Panc1 (cell line): ENCODE results near the gene ITGAX. TPM values are rescaled to one million over a fixed set of nuclear protein-coding genes. Genes with fewer than 3 reads are reported as not detected.

Source experiments
- ATAC-seq: fragments of 200-7000 bp; cut with Tn5 transposase; 2 replicates; pipeline ENCODE4 v1.9.1; 2020; ENCODE audit warnings: mild to moderate bottlenecking, moderate library complexity
- BruUV-seq: library from RNA; stranded (reverse); fragments of 400-500 nt; replicated peaks from 2 replicates; lab custom pipeline; 2021; lab: Mats Ljungman, UMichigan
- CTCF ChIA-PET: fragments of 300-600 bp; sonication (Branson Sonifier 250); formaldehyde crosslinking; loops from one replicate; lab custom pipeline; 2022; ENCODE audit warnings: antibody characterized with exemption; lab: Charles Lee
- POLR2A ChIA-PET: fragments of 300-600 bp; sonication (Branson Sonifier 250); formaldehyde crosslinking; loops from one replicate; lab custom pipeline; 2022; ENCODE audit warnings: antibody characterized with exemption; lab: Charles Lee
- DNase-seq: peaks from one replicate; pipeline ENCODE4 v3.0.0-alpha.2; 2010; ENCODE audit warnings: low read depth, low spot score
- H3K27ac ChIP-seq: 2 replicates; pipeline ENCODE4 v1.5.1; 2011; ENCODE audit warnings: mild to moderate bottlenecking, low read length, inconsistent platforms
- H3K27me3 ChIP-seq: fragments of 200-500 bp; sonication (Bioruptor generic); 2 replicates; pipeline ENCODE4 v1.6.0; 2014; ENCODE audit warnings: low read length, inconsistent platforms; ENCODE audit not compliant: control insufficient read depth, insufficient read depth
- H3K36me3 ChIP-seq: fragments of 200-500 bp; sonication (Bioruptor generic); 2 replicates; pipeline ENCODE4 v1.5.1; 2014; ENCODE audit warnings: inconsistent platforms, mild to moderate bottlenecking, low read length, moderate library complexity; ENCODE audit not compliant: control insufficient read depth, insufficient read depth
- H3K4me1 ChIP-seq: 2 replicates; pipeline ENCODE4 v1.5.1; 2011; ENCODE audit warnings: inconsistent platforms, mild to moderate bottlenecking, low read length, moderate library complexity; ENCODE audit not compliant: control insufficient read depth, insufficient read depth
- H3K4me3 ChIP-seq, 2 experiments: 2 replicates each; pipeline ENCODE4 v1.5.1; 2011 to 2012; ENCODE audit warnings: low read depth in 2 of 2, low read length in 2 of 2, mild to moderate bottlenecking in 2 of 2, inconsistent platforms in 1 of 2, moderate library complexity in 1 of 2
- H3K9me3 ChIP-seq: fragments of 200-500 bp; sonication (Bioruptor generic); 2 replicates; pipeline ENCODE4 v1.5.1; 2014; ENCODE audit warnings: low read depth, mild to moderate bottlenecking, inconsistent platforms, low read length, moderate library complexity; ENCODE audit not compliant: control insufficient read depth, insufficient read depth
- CTCF ChIP-seq: fragments of 450-650 bp; IDR thresholded peaks from 2 replicates; pipeline ENCODE4 v1.5.1; 2017; ENCODE audit warnings: mild to moderate bottlenecking
- POLR2AphosphoS5 ChIP-seq: IDR thresholded peaks from 2 replicates; pipeline ENCODE4 v1.6.1; 2012; ENCODE audit warnings: mild to moderate bottlenecking, low read depth, low read length, moderate library complexity
- SIN3A ChIP-seq: IDR thresholded peaks from 2 replicates; pipeline ENCODE4 v1.6.1; 2012; ENCODE audit warnings: low read depth, mild to moderate bottlenecking, low read length, moderate library complexity, borderline replicate concordance; ENCODE audit not compliant: insufficient read depth
- TCF7L2 ChIP-seq: IDR thresholded peaks from 2 replicates; pipeline ENCODE4 v1.6.1; 2011; ENCODE audit warnings: mild to moderate bottlenecking, low read depth, low read length, inconsistent platforms
- in situ Hi-C: cut with HindIII; loops from 2 replicates; pipeline ENCODE4 v1.10.0; 2016; ENCODE audit warnings: low sequenced_read_pairs, low pct_unique_long_range_greater_than_20kb
- intact Hi-C: fragments of 100-400 bp; cut with micrococcal nuclease; formaldehyde crosslinking; loops from one replicate; pipeline ENCODE4 v1.10.0; 2022; ENCODE audit not compliant: unreplicated experiment
- total RNA-seq: library from RNA; stranded (reverse); gene quantifications from one replicate; pipeline ENCODE4 v1.2.1, GENCODE V29; 2021; ENCODE audit not compliant: unreplicated experiment
- TF ChIP-seq, protein P1 (sequence below), 2 experiments: IDR thresholded peaks; 2 replicates each; pipeline ENCODE4 v1.6.1; 2011 to 2012; ENCODE audit warnings: low read depth in 2 of 2, control low read depth in 1 of 2, low read length in 1 of 2, mild to moderate bottlenecking in 1 of 2, moderate library complexity in 1 of 2; ENCODE audit not compliant: insufficient read depth in 1 of 2

The ITGAX gene
- total RNA-seq, 1 experiment from 2014 or later = 0.49 TPM

GRCh38 chr16:31344712-31345111 is 10.3 kb upstream of the ITGAX start:
- ChIA-PET POLR2A (no interaction called here), CTCF (no interaction called here)
- no peaks in the 10 kb centered on the region for H3K4me1 ChIP-seq
- in situ Hi-C loops = no loop called here
- no peak overlapping the region for H3K4me3 ChIP-seq
- BruUV-seq = no TSS peak
- no peak for ATAC-seq
- no peaks in the 10 kb centered on the region for H3K36me3 ChIP-seq
- H3K27ac ChIP-seq = no peak overlapping the region
- no peak for DNase-seq
- H3K27me3 ChIP-seq = no peaks in the 10 kb centered on the region
- TF ChIP-seq CTCF (no peak), TCF7L2 (no peak), SIN3A (no peak), POLR2AphosphoS5 (no peak)
- TF ChIP-seq, protein P1, sequence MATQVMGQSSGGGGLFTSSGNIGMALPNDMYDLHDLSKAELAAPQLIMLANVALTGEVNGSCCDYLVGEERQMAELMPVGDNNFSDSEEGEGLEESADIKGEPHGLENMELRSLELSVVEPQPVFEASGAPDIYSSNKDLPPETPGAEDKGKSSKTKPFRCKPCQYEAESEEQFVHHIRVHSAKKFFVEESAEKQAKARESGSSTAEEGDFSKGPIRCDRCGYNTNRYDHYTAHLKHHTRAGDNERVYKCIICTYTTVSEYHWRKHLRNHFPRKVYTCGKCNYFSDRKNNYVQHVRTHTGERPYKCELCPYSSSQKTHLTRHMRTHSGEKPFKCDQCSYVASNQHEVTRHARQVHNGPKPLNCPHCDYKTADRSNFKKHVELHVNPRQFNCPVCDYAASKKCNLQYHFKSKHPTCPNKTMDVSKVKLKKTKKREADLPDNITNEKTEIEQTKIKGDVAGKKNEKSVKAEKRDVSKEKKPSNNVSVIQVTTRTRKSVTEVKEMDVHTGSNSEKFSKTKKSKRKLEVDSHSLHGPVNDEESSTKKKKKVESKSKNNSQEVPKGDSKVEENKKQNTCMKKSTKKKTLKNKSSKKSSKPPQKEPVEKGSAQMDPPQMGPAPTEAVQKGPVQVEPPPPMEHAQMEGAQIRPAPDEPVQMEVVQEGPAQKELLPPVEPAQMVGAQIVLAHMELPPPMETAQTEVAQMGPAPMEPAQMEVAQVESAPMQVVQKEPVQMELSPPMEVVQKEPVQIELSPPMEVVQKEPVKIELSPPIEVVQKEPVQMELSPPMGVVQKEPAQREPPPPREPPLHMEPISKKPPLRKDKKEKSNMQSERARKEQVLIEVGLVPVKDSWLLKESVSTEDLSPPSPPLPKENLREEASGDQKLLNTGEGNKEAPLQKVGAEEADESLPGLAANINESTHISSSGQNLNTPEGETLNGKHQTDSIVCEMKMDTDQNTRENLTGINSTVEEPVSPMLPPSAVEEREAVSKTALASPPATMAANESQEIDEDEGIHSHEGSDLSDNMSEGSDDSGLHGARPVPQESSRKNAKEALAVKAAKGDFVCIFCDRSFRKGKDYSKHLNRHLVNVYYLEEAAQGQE (IDR thresholded peaks at IDR 0.05; ENCODE audit: insufficient read depth in 1 of 2, low read depth in 2 of 2, low read length in 1 of 2) = no peak
- no peaks in the 10 kb centered on the region for H3K9me3 ChIP-seq
- intact Hi-C loops = no loop called here

- ChIA-PET POLR2A (no interaction called here), CTCF (no interaction called here)
- intact Hi-C loops (no loop called here), in situ Hi-C loops (no loop called here)
- H3K27me3 ChIP-seq = no peaks in the 10 kb centered on the region
- no peak for DNase-seq
- H3K4me3 ChIP-seq = no peak overlapping the region
- H3K27ac ChIP-seq = no peak overlapping the region
- no peaks in the 10 kb centered on the region for H3K36me3 ChIP-seq
- TF ChIP-seq POLR2AphosphoS5 (no peak), SIN3A (no peak), TCF7L2 (no peak), CTCF (no peak)
- TF ChIP-seq, protein P1 (IDR thresholded peaks at IDR 0.05; ENCODE audit: insufficient read depth in 1 of 2, low read depth in 2 of 2, low read length in 1 of 2) = no peak
- no peaks in the 10 kb centered on the region for H3K9me3 ChIP-seq
- no peaks in the 10 kb centered on the region for H3K4me1 ChIP-seq
- BruUV-seq = no TSS peak
- no peak for ATAC-seq
These were observed 7.5 kb upstream of the ITGAX start for GRCh38 chr16:31347445-31347844.
